Stimulated activated CD4-positive, alpha-beta T cell treated with anti-CD3 and anti-CD28 coated beads, TNF-alpha, amount 100 ng/mL, for 4 hours (primary cell): Measurements from ENCODE around the gene SLC38A11.
"Not testable (repeated sequence)": the region's sequence is repeated elsewhere in the genome, so short reads cannot be mapped to it uniquely, and the experiment has no call there.

Experiments
- DNase-seq, 3 experiments: peaks; one replicate each; pipeline ENCODE4 v3.0.0-alpha.2; 2020; ENCODE audit warnings: low read depth in 3 of 3

The SLC38A11 gene

GRCh38 chr2:164879901-164880535, 75.3 kb downstream of the SLC38A11 start:
- no peak for DNase-seq

- no peak for DNase-seq
Measured at GRCh38 chr2:164877927-164878326, 77.4 kb downstream of the SLC38A11 start.

GRCh38 chr2:164877169-164877568, 78.2 kb downstream of the SLC38A11 start:
- no peak for DNase-seq

GRCh38 chr2:164875334-164876205, 79.8 kb downstream of the SLC38A11 start:
- no peak for DNase-seq

GRCh38 chr2:164873210-164873908, 82.0 kb downstream of the SLC38A11 start:
- no peak for DNase-seq

GRCh38 chr2:164871404-164871803, 83.9 kb downstream of the SLC38A11 start:
- DNase-seq, result no peak

GRCh38 chr2:164869420-164869772, 85.9 kb downstream of the SLC38A11 start:
- no peak for DNase-seq

- DNase-seq, result no peak
Measured at GRCh38 chr2:164868563-164869419, 86.5 kb downstream of the SLC38A11 start.

- no peak for DNase-seq
Measured at GRCh38 chr2:164867779-164868397, 87.4 kb downstream of the SLC38A11 start.

GRCh38 chr2:164866381-164866780, 88.9 kb downstream of the SLC38A11 start:
- DNase-seq, result not testable (repeated sequence)

GRCh38 chr2:164860694-164861042, 94.7 kb downstream of the SLC38A11 start:
- DNase-seq, result no peak

GRCh38 chr2:164859906-164860693, 95.2 kb downstream of the SLC38A11 start:
- DNase-seq, result not testable (repeated sequence)

- no peak for DNase-seq
Measured at GRCh38 chr2:164859251-164859818, 96.0 kb downstream of the SLC38A11 start.

GRCh38 chr2:164852086-164852485, 103.2 kb downstream of the SLC38A11 start:
- DNase-seq, result no peak

GRCh38 chr2:164850235-164850634, 105.1 kb downstream of the SLC38A11 start:
- no peak for DNase-seq

- DNase-seq, result no peak
Measured at GRCh38 chr2:164849506-164849905, 105.8 kb downstream of the SLC38A11 start.

GRCh38 chr2:164847981-164848741, 107.2 kb downstream of the SLC38A11 start:
- no peak for DNase-seq

GRCh38 chr2:164847291-164847690, 108.0 kb downstream of the SLC38A11 start:
- no peak for DNase-seq

GRCh38 chr2:164846276-164846675, 109.0 kb downstream of the SLC38A11 start:
- no peak for DNase-seq
